ENCODE data around the gene SNTA1.

Gene SNTA1

DNA sequence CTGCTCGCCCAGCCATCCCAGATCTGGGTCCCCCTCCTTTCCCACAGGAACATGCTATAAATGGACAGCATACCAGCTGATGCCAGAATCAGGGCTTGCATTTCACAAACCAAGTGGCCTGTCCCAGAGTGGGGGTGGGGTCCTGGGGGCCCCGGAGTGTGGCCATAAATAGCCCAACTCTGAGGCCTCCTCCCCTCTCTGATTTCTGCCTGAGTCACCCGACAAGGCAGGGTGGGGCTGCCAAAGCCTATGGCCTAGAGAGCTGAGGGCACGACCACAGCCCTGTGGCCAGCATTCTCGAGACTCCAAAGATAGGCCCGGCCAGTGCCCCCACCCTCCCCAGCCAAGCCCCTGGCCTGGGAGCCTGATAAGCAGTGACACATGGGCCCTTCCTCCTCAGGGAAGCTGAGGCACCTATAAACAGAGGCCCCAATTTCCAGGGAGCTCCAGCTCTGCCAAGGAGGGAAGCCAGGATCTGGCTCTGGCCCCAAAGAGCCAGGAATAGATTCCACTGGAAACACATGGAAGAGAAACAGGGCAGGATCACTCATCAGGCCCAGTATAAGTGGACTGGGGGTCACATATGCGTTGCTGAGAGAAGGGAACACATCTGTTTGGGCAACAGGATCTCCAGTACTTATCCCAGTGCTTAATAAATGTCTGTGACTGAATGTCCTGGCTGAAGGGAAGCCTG, 20.3 kb downstream of the SNTA1 start:
- no peaks in the 10 kb centered on the region for H3K9me3 ChIP-seq
- no peaks in the 10 kb centered on the region for H3K27me3 ChIP-seq
- H3K4me3 ChIP-seq: no peak overlapping the region
- DNase-seq: peak; percentile 88 to 97
- intact Hi-C loops (cut with DNase I; ENCODE audit: low total_unique reads): no loop called here
- H3K4me1 ChIP-seq: peaks cover 5 to 62% (median 33%) of the 10 kb centered on the region in 4 donors
- peak overlapping the region; percentile 91 to 92 for H3K27ac ChIP-seq
- peaks cover 0 to 5% (median 0%) of the 10 kb centered on the region in 3 donors for H3K36me3 ChIP-seq
- TF ChIP-seq, protein P1, sequence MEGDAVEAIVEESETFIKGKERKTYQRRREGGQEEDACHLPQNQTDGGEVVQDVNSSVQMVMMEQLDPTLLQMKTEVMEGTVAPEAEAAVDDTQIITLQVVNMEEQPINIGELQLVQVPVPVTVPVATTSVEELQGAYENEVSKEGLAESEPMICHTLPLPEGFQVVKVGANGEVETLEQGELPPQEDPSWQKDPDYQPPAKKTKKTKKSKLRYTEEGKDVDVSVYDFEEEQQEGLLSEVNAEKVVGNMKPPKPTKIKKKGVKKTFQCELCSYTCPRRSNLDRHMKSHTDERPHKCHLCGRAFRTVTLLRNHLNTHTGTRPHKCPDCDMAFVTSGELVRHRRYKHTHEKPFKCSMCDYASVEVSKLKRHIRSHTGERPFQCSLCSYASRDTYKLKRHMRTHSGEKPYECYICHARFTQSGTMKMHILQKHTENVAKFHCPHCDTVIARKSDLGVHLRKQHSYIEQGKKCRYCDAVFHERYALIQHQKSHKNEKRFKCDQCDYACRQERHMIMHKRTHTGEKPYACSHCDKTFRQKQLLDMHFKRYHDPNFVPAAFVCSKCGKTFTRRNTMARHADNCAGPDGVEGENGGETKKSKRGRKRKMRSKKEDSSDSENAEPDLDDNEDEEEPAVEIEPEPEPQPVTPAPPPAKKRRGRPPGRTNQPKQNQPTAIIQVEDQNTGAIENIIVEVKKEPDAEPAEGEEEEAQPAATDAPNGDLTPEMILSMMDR (IDR thresholded peaks at IDR 0.05): no peak

DNA sequence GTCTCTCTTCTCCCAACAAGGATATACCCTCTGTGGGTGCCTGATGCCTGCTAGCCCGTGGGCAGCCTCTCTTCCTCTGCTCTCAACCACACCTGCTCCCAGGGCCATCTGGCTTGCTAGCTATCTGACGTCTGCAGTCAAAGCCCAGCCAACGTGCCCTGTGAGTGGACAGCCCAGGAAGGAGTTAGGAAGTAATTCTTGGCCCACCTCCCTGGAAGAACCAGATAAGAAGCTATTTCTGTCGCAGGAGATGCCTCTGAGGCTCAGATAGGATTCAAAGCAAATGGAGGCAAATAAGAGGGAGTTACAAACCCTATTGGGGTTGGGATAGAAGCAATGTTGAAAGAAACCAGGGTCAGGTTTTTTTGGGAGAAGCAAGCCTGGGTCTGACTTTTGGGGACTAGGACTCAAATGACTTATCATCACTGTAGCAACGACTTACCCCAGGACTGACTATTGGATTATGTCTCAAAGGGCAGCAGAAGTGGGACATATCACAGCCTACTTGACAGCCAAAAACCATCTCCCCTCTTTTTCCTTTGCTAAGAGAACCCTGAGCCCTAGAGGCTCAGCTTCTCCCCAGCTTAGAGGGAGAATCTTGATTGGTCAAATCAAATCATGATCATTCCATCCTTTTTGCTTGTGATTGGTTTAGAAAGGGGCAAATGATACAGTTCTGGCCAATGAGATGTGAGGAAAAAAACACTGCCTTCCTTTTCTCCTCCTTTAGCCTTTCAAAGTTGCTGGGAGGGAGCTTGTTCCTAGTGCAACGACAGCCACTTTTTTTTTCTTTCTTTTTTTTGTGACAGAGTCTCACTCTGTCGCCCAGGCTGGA, 24.2 kb downstream of the SNTA1 start:
- no peaks in the 10 kb centered on the region for H3K9me3 ChIP-seq
- H3K36me3 ChIP-seq: peaks cover 4 to 28% (median 5%) of the 10 kb centered on the region in 3 donors
- intact Hi-C loops (cut with DNase I; ENCODE audit: low total_unique reads): loop anchor here (10.0 kb wide), 1 partner anchor 235 kb away; no protein-coding TSS in a partner anchor
- peaks cover 5 to 57% (median 31%) of the 10 kb centered on the region in 4 donors for H3K4me1 ChIP-seq
- TF ChIP-seq, protein P1 (IDR thresholded peaks at IDR 0.05): no peak
- peak overlapping the region; percentile 45 to 92 for H3K27ac ChIP-seq
- no peaks in the 10 kb centered on the region for H3K27me3 ChIP-seq
- peak; percentile 44 to 85 for DNase-seq
- H3K4me3 ChIP-seq: no peak overlapping the region

DNA sequence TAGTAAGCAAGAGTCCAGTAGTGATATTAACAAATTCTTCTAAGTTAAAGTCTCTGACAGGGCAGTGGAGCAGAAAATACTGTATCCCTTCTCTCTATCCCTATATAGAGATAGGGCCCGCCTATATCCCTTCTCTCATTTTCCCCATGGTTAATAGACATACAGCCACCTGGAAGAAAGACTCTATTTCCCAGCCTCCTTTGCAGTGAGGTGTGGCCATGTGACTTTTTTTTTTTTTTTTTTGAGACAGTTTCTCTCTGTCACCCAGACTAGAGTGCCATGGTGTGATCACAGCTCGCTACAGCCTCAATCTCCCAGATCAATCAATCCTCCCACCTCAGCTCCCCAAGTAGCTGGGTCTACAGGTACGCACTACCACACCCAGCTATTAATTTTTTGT, 25.5 kb downstream of the SNTA1 start:
- intact Hi-C loops (cut with DNase I; ENCODE audit: low total_unique reads): loop anchor here (10.0 kb wide), 1 partner anchor 237 kb away; no protein-coding TSS in a partner anchor
- DNase-seq: no peak
- Histone ChIP-seq H3K9me3 (no peaks in the 10 kb centered on the region), H3K4me3 (no peak overlapping the region), H3K27ac (peak overlapping the region in 1 of 2 donors; percentile 92), H3K36me3 (peaks cover 10 to 39% (median 12%) of the 10 kb centered on the region in 3 donors), H3K27me3 (no peaks in the 10 kb centered on the region), H3K4me1 (peaks cover 0 to 44% (median 19%) of the 10 kb centered on the region in 4 donors)
- TF ChIP-seq, protein P1 (IDR thresholded peaks at IDR 0.05): no peak

DNA sequence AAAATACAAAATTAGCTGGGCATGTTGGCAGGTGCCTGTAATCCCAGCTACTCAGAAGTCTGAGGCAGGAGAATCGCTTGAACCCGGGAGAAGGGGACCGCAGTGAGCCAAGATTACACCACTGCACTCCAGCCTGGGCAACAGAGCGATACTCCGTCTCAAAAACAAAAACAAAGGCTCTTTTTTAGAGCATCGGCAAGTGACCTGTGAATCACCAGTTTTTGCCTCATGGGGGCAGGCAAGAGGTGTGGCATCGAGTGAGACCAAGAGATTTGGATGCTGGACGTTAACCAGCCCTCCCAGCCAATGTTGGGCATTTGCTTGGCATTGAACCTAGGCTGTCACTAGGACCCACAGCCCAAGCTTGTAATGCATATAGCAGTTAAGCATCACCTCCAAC, 27.6 kb downstream of the SNTA1 start:
- TF ChIP-seq, protein P1 (IDR thresholded peaks at IDR 0.05): peak; percentile 68
- peaks cover 26 to 59% (median 31%) of the 10 kb centered on the region in 3 donors for H3K36me3 ChIP-seq
- peaks cover 0 to 32% (median 8%) of the 10 kb centered on the region in 4 donors for H3K4me1 ChIP-seq
- peak overlapping the region in 1 of 2 donors; percentile 29 for H3K27ac ChIP-seq
- peak; percentile 64 to 79 for DNase-seq
- intact Hi-C loops (cut with DNase I; ENCODE audit: low total_unique reads): loop anchor here (10.0 kb wide), 1 partner anchor 239 kb away; no protein-coding TSS in a partner anchor
- H3K27me3 ChIP-seq: no peaks in the 10 kb centered on the region
- H3K9me3 ChIP-seq: no peaks in the 10 kb centered on the region
- no peak overlapping the region for H3K4me3 ChIP-seq

DNA sequence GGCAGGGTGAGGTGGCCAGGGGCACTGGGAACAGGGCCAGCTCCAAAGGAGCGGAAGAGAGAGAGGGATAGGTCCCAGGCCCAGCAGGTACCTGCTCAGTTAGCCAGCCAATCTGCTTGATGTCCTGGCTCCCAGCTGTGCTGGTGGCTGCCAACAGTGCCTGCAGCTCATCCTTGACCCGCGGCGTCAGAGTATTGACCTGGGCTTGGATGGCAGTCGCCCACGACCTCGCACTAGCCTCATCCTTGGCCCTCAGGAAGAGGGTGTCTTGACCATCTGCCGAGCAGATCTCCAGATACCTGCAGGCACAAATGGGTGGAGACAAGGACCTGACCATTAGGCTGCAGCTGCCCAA, 31.1 kb downstream of the SNTA1 start:
- Histone ChIP-seq H3K9me3 (no peaks in the 10 kb centered on the region), H3K4me3 (no peak overlapping the region), H3K27ac (no peak overlapping the region), H3K36me3 (peaks cover 42 to 89% (median 62%) of the 10 kb centered on the region in 3 donors), H3K4me1 (peaks cover 0 to 12% (median 0%) of the 10 kb centered on the region in 4 donors), H3K27me3 (no peaks in the 10 kb centered on the region)
- intact Hi-C loops (cut with DNase I; ENCODE audit: low total_unique reads): loop anchor here (10.0 kb wide), 1 partner anchor 242 kb away; no protein-coding TSS in a partner anchor
- no peak for DNase-seq
- TF ChIP-seq, protein P1 (IDR thresholded peaks at IDR 0.05): no peak

Measured in tibial artery (tissue), 4 donors.